ENCODE results near the gene BCKDK. TPM values are rescaled to one million over a fixed set of nuclear protein-coding genes. Genes with fewer than 3 reads are reported as not detected.

Gene BCKDK
- total RNA-seq, 3 donors from 2014 or later = 31.8 to 33.6 (median 33.5) TPM

DNA sequence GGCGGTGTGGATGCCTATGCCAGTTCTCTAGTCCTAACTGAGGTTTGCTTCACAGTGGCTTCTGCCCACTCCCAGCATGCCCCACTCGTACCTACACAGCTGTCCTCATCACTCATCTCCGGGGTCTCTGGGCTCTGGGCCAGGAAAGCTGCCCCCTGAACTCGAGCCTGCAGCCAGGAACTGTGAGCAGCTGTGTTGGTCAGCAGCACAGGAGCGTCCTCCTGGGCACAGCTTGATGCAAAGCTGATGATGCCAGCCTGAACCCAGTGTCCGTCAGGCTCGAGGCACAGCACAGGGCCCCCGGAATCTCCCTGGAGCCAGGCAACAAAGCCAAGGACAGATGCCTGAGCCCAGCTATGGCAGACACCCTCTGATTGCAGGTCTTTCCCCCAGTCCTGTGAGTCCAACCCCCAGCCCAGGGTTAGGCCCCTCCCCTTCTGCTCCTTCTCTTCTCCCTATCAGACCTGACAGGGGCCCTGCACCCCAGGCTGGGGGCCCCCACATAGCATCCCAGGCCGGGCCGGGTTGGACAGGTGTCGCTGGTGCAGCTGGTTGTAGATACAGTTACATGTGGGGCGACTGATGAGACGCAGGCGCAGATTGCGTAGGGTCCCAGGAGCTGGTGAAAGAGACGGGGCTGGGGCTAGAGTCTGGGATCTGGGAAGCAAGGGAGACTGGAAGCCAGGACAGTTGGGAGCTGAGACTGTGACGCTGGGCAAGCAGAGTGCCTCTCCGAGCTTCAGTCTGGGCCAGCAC, 22.1 kb upstream of the BCKDK start:
- Histone ChIP-seq H3K4me3 (no peak overlapping the region), H3K36me3 (no peaks in the 10 kb centered on the region), H3K27ac (no peak overlapping the region), H3K27me3 (no peaks in the 10 kb centered on the region), H3K9me3 (no peaks in the 10 kb centered on the region), H3K4me1 (no peaks in the 10 kb centered on the region)
- DNase-seq (ENCODE audit: low spot score in 2 of 2) = no peak
- intact Hi-C loops (cut with DNase I; ENCODE audit: low total_unique reads) = no loop called here
- no peak for TF ChIP-seq POLR2AphosphoS5 (IDR thresholded peaks at IDR 0.05)
- TF ChIP-seq, protein P1, sequence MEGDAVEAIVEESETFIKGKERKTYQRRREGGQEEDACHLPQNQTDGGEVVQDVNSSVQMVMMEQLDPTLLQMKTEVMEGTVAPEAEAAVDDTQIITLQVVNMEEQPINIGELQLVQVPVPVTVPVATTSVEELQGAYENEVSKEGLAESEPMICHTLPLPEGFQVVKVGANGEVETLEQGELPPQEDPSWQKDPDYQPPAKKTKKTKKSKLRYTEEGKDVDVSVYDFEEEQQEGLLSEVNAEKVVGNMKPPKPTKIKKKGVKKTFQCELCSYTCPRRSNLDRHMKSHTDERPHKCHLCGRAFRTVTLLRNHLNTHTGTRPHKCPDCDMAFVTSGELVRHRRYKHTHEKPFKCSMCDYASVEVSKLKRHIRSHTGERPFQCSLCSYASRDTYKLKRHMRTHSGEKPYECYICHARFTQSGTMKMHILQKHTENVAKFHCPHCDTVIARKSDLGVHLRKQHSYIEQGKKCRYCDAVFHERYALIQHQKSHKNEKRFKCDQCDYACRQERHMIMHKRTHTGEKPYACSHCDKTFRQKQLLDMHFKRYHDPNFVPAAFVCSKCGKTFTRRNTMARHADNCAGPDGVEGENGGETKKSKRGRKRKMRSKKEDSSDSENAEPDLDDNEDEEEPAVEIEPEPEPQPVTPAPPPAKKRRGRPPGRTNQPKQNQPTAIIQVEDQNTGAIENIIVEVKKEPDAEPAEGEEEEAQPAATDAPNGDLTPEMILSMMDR (IDR thresholded peaks at IDR 0.05) = no peak
- TF ChIP-seq POLR2A (IDR thresholded peaks at IDR 0.05) = no peak

DNA sequence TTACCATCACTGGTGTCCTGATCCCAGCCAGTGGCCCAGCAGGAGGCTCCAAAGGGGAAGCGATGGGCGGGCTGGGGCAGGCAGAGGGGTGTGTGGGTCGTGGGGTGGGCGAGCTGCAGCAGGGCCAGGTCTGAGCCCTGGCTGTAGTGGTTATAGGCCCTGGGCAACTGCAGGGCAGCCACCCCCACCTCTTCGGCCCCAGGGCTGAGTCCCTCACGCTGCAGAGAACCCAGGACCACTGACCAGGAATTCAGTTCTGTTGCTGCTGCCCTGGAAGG, 21.6 kb upstream of the BCKDK start:
- intact Hi-C loops (cut with DNase I; ENCODE audit: low total_unique reads) = no loop called here
- H3K36me3 ChIP-seq = no peaks in the 10 kb centered on the region
- no peaks in the 10 kb centered on the region for H3K4me1 ChIP-seq
- TF ChIP-seq POLR2A (IDR thresholded peaks at IDR 0.05) (no peak), POLR2AphosphoS5 (IDR thresholded peaks at IDR 0.05) (no peak)
- TF ChIP-seq, protein P1 (IDR thresholded peaks at IDR 0.05) = no peak
- no peaks in the 10 kb centered on the region for H3K9me3 ChIP-seq
- no peak overlapping the region for H3K4me3 ChIP-seq
- H3K27ac ChIP-seq = no peak overlapping the region
- H3K27me3 ChIP-seq = no peaks in the 10 kb centered on the region
- DNase-seq (ENCODE audit: low spot score in 2 of 2) = no peak

DNA sequence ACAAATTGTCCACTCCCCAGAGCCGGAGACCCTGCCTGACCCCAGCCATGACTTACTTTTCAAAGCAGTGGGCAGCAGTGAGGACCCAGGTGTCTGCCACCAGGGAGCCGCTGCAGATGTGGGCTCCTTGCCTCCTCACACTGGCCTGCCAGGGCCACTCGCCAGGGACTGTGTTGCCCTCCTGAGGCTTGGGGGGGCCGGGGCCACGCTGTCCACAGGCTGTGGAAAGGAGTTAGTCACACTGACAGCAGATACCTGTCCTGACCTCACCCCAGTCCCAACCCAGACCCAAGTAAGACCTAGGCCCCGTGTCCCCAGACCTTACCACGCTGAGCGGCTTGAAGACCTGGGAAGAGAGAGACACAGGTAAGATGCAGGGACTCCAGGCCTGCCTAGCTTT, 20.7 kb upstream of the BCKDK start:
- intact Hi-C loops (cut with DNase I; ENCODE audit: low total_unique reads) = no loop called here
- H3K36me3 ChIP-seq = no peaks in the 10 kb centered on the region
- H3K4me3 ChIP-seq = no peak overlapping the region
- TF ChIP-seq POLR2A (IDR thresholded peaks at IDR 0.05) (no peak), POLR2AphosphoS5 (IDR thresholded peaks at IDR 0.05) (no peak)
- TF ChIP-seq, protein P1 (IDR thresholded peaks at IDR 0.05) = no peak
- no peaks in the 10 kb centered on the region for H3K27me3 ChIP-seq
- no peaks in the 10 kb centered on the region for H3K4me1 ChIP-seq
- no peak overlapping the region for H3K27ac ChIP-seq
- no peaks in the 10 kb centered on the region for H3K9me3 ChIP-seq
- no peak for DNase-seq (ENCODE audit: low spot score in 2 of 2)

DNA sequence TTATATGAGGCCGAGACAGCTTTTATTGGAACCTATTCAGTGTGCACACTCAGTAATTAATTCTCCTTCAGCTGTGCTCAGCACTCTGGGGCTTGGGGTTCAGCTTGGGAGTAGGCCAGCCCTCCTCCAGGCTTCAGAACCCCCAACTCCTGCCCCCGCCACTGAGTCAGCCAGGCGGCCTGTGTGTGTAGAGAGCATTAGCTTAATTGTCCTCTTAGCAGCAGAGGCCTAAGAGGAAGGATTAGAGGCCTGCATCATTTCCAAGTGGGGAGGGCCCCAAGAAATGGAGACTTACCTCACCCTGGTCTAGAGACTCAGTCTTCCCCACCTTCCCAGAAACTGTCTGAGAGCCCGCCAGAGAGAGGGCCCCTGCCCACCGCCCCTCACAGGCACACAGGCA, 20.2 kb upstream of the BCKDK start:
- Histone ChIP-seq H3K4me1 (peaks cover 0 to under 1% of the 10 kb centered on the region in 2 donors), H3K4me3 (no peak overlapping the region), H3K36me3 (no peaks in the 10 kb centered on the region), H3K27ac (no peak overlapping the region), H3K27me3 (no peaks in the 10 kb centered on the region), H3K9me3 (no peaks in the 10 kb centered on the region)
- intact Hi-C loops (cut with DNase I; ENCODE audit: low total_unique reads) = no loop called here
- no peak for DNase-seq (ENCODE audit: low spot score in 2 of 2)
- TF ChIP-seq POLR2AphosphoS5 (IDR thresholded peaks at IDR 0.05) (no peak), POLR2A (IDR thresholded peaks at IDR 0.05) (no peak)
- TF ChIP-seq, protein P1 (IDR thresholded peaks at IDR 0.05) = no peak

DNA sequence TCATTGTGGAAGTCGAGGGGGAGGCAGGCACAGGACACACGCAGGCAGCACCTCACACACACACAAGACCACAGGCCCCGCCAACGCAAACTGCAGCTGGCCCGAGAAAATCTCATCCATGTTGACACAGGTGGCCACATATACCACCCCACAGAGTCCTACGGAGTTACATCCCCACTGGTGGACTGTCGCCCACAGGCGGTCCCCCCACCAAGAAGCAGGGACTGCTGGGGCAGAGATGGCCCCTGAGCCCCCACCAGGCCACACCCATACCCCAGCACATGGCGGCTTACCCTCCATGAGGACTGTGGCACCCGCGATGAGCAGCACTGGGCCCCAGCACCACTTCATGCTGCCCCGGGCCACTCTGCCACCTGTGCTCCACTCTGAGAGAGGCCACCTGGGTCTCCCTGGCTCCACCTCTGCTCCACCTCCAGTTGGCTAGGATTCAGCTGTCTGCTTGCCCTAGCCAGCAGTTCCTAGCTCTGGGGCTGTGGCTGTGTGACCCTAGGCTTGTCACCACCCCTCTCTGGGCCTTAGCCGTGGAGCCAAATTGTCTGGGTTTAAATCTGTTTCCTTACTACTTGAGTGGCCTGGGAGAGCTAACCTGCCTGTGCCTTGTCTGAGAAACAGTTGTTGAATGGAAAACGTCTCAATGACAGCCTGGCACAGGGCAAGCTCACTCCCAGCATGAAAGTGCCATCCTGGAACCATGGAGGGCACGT, 19.6 kb upstream of the BCKDK start, which contains the start of gene PRSS53:
TSS of gene PRSS53 (minus strand) at position 485 of the 725 bp plus-strand sequence. CDS start at position 351, 134 bp downstream.
- Histone ChIP-seq H3K4me1 (peaks cover 0 to 5% of the 10 kb centered on the region in 2 donors), H3K36me3 (no peaks in the 10 kb centered on the region), H3K4me3 (no peak within 1 kb of the TSS), H3K9me3 (no peaks in the 10 kb centered on the region), H3K27me3 (no peaks in the 10 kb centered on the region), H3K27ac (no peak within 1 kb of the TSS)
- TF ChIP-seq POLR2AphosphoS5 (IDR thresholded peaks at IDR 0.05) (no peak), POLR2A (IDR thresholded peaks at IDR 0.05) (no peak)
- TF ChIP-seq, protein P1 (IDR thresholded peaks at IDR 0.05) = no peak
- intact Hi-C loops (cut with DNase I; ENCODE audit: low total_unique reads) = no loop called here
- no peak for DNase-seq (ENCODE audit: low spot score in 2 of 2)

Measured in breast epithelium (tissue), 4 donors.